ENCODE measurements around the gene BTN1A1. TPM values are rescaled to one million over a fixed set of nuclear protein-coding genes. Genes with fewer than 3 reads are reported as not detected.

BTN1A1 gene
- not detected for total RNA-seq

DNA sequence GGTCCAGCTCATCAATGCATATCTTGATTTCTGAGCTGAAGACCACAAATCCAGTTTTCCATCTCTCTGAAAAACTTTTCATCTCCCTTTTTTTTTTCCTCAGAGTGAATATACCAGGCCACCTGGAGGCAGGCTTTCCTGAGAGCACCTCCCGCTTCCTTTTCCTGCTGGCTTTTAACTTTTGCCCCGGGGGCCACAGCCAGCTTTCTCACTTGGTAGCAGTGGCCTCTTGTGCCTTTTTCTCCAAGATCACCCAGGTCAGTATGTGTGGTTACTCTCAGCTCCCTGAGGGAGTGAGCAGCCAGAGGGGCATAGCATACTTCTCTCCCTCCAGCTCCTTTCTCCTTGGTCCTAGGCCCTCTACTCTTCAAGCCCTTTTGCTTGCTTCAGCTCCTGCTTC is at the start of gene BTN1A1:
Gene BTN1A1 (plus strand): TSS at position 202 of the 400 bp plus-strand sequence. CDS start 984 bp downstream, outside the sequence.
- Histone ChIP-seq H3K4me3 (no peak within 1 kb of the TSS), H3K9me3 (no peaks in the 10 kb centered on the region), H3K36me3 (no peaks in the 10 kb centered on the region), H3K4me1 (peaks cover 9 to 11% (median 9%) of the 10 kb centered on the region in 4 donors), H3K27ac (no peak within 1 kb of the TSS), H3K27me3 (peaks cover 0 to 16% (median 2%) of the 10 kb centered on the region in 4 donors)
- no peak for TF ChIP-seq CTCF (IDR thresholded peaks at IDR 0.05)
- TF ChIP-seq EP300 (IDR thresholded peaks at IDR 0.05): no peak
- TF ChIP-seq POLR2A (IDR thresholded peaks at IDR 0.05): no peak
- no peak for TF ChIP-seq POLR2AphosphoS5 (IDR thresholded peaks at IDR 0.05)
- 63 to 65% methylated on average over 2 of the region's 2 CpGs for WGBS, 2 donors
- DNase-seq (no peak), ATAC-seq (ENCODE audit: low FRiP score in 2 of 2) (no peak)

DNA sequence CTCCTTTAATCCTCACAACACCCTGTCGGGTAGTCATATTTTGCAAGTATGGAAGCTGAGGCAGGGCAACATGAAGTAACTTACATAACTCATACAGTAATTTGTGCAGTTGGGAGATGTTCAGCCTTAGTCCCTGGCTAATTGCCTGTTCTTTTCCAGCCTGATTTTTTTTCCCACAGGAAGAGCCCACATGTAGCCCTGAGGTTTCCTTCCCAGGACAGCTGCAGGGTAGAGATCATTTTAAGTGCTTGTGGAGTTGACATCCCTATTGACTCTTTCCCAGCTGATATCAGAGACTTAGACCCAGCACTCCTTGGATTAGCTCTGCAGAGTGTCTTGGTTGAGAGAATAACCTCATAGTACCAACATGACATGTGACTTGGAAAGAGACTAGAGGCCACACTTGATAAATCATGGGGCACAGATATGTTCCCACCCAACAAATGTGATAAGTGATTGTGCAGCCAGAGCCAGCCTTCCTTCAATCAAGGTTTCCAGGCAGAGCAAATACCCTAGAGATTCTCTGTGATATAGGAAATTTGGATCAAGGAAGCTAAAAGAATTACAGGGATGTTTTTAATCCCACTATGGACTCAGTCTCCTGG is 47.4 kb upstream of the BTN1A1 start:
- H3K4me3 ChIP-seq: no peak overlapping the region
- H3K36me3 ChIP-seq: peaks cover 4 to 18% (median 9%) of the 10 kb centered on the region in 4 donors
- no peak overlapping the region for H3K27ac ChIP-seq
- H3K9me3 ChIP-seq: no peaks in the 10 kb centered on the region
- peaks cover 7 to 11% (median 8%) of the 10 kb centered on the region in 4 donors for H3K4me1 ChIP-seq
- ATAC-seq (ENCODE audit: low FRiP score in 2 of 2): no peak
- no peak for DNase-seq
- 67 to 95% methylated on average over 1 of the region's 1 CpG for WGBS, 2 donors
- TF ChIP-seq CTCF (IDR thresholded peaks at IDR 0.05) (no peak), EP300 (IDR thresholded peaks at IDR 0.05) (no peak), POLR2AphosphoS5 (IDR thresholded peaks at IDR 0.05) (no peak), POLR2A (IDR thresholded peaks at IDR 0.05) (no peak)
- no peaks in the 10 kb centered on the region for H3K27me3 ChIP-seq

- H3K4me3 ChIP-seq: no peak overlapping the region
- peaks cover 0 to 17% (median 11%) of the 10 kb centered on the region in 4 donors for H3K36me3 ChIP-seq
- ATAC-seq (ENCODE audit: low FRiP score in 2 of 2) (no peak), DNase-seq (no peak)
- TF ChIP-seq POLR2A (IDR thresholded peaks at IDR 0.05): no peak
- no peak for TF ChIP-seq EP300 (IDR thresholded peaks at IDR 0.05)
- H3K27me3 ChIP-seq: no peaks in the 10 kb centered on the region
- peaks cover 15 to 23% (median 18%) of the 10 kb centered on the region in 4 donors for H3K4me1 ChIP-seq
- WGBS, 2 donors: 91 to 100% methylated on average over 1 of the region's 1 CpG
- no peaks in the 10 kb centered on the region for H3K9me3 ChIP-seq
- no peak overlapping the region for H3K27ac ChIP-seq
Observed at GRCh38 chr6:26454631-26455030, 45.5 kb upstream of the BTN1A1 start.

DNA sequence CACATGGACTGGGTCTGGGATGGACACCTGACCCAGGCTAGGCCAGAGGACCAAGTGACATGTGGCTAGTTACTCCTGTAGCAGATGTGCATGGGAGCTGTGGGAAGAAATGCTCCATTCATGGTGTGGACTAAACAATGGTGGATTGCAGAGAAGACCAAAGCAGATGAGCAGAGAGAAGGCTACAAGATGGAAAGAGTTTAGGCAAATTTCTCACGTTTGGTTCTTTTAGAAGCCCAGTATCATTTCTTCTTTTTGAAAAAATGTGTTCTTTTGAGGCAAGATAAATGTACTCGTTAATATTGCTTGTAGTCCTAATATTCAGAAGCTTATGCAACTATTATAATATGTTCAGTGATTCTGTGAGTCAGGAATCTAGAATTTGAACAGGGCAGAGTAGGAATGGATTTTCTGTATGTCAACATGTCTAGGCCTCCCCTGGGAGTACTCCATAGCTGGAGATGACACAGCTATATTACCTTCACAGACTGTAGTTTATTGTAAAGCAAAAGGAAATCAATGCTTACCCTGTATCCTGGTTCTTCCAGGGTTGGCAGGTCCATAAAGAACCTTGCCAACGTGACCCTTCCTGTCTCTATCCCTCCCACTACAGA is 44.6 kb upstream of the BTN1A1 start:
- H3K36me3 ChIP-seq: peaks cover 2 to 17% (median 13%) of the 10 kb centered on the region in 4 donors
- H3K27me3 ChIP-seq: no peaks in the 10 kb centered on the region
- TF ChIP-seq CTCF (IDR thresholded peaks at IDR 0.05) (no peak), POLR2AphosphoS5 (IDR thresholded peaks at IDR 0.05) (no peak), POLR2A (IDR thresholded peaks at IDR 0.05) (no peak), EP300 (IDR thresholded peaks at IDR 0.05) (no peak)
- peaks cover 24 to 31% (median 27%) of the 10 kb centered on the region in 4 donors for H3K4me1 ChIP-seq
- H3K4me3 ChIP-seq: no peak overlapping the region
- ATAC-seq (ENCODE audit: low FRiP score in 2 of 2) (no peak), DNase-seq (no peak)
- H3K9me3 ChIP-seq: no peaks in the 10 kb centered on the region
- WGBS, 2 donors: 87% methylated on average over 3 of the region's 3 CpGs
- H3K27ac ChIP-seq: peak overlapping the region in 1 of 4 donors; percentile 20

DNA sequence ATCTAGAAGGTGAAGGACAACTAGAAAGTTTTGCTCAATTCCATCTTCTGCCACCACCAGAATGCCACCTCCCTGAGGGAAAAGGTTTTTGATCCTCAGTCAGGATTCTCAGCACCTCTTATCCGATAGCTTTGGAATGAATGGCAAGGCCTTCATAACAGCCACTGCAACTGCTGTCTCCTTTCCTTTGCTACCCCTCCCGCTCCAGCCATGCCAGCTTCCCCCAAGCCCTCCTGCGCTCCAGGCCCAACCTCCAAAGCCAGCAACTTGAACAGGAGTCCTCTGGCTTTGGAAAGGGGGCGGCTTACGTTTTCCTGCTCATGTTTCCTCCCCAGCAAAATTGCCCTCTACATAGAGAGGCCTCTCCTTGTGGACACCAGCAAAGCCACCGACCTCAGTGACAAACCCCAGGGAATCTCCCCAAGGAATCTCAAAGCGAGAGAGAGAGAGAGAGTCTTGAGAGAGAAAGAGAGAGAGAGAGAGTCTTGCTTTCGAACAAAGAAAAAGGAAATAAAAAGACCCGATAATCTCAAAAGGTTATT is 42.8 kb upstream of the BTN1A1 start:
- TF ChIP-seq EP300 (IDR thresholded peaks at IDR 0.05): no peak
- no peak for TF ChIP-seq POLR2A (IDR thresholded peaks at IDR 0.05)
- TF ChIP-seq CTCF (IDR thresholded peaks at IDR 0.05): no peak
- no peak for TF ChIP-seq POLR2AphosphoS5 (IDR thresholded peaks at IDR 0.05)
- Histone ChIP-seq H3K9me3 (no peaks in the 10 kb centered on the region), H3K4me3 (peak overlapping the region in 3 of 4 donors; percentile 63 to 78 (median 66)), H3K36me3 (peaks cover 2 to 24% (median 19%) of the 10 kb centered on the region in 4 donors), H3K4me1 (peaks cover 38 to 49% (median 43%) of the 10 kb centered on the region in 4 donors), H3K27me3 (no peaks in the 10 kb centered on the region), H3K27ac (peak overlapping the region; percentile 90 to 98 (median 94))
- 16 to 29% methylated on average over 9 of the region's 9 CpGs for WGBS, 2 donors
- DNase-seq (no peak), ATAC-seq (ENCODE audit: low FRiP score in 2 of 2) (peak; percentile 54 to 59)

Data from upper lobe of left lung (tissue), 6 donors.